T-helper 9 cell (primary cell): Measurements from ENCODE around the gene THOC6.

Experiments
- DNase-seq: peaks from one replicate; pipeline ENCODE4 v3.0.0-alpha.2; 2020

THOC6 gene

DNA sequence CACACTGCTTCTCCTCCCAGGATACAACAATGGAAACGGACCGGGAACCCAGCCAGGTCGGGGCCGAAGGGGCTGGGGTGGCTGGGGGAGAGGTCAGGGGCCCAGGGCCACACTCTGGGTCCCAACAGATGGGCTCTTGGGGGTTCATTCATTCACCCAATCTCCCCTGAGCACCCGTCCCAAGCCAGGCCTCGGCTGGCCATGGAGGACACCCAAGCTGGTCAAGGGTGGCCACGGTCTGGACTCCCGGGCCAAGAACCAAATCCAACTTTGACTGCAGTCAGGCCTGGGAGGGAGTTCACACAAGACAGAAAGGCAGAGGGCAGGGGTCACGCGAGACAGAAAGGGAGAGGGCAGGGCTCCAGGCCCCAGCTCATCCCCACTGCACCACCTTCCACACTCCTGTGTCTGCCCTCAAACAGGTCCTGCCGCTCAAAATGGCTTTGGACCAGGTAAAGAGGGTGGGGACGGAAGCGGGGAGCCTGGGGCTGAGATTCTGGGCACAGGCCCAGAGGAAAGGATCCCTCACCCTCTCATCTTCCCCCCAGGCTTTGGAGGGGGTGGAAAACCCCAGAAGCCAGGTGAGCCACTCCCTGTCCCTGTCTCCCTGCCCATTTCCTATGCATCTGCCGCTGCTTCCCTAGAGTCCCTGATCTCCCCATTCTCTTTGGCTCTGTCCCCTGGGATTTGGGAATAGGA lies 31.3 kb upstream of the THOC6 start:
- no peak for DNase-seq

GRCh38 chr16:2996298-2996697 lies 27.5 kb upstream of the THOC6 start:
- DNase-seq: no peak

DNA sequence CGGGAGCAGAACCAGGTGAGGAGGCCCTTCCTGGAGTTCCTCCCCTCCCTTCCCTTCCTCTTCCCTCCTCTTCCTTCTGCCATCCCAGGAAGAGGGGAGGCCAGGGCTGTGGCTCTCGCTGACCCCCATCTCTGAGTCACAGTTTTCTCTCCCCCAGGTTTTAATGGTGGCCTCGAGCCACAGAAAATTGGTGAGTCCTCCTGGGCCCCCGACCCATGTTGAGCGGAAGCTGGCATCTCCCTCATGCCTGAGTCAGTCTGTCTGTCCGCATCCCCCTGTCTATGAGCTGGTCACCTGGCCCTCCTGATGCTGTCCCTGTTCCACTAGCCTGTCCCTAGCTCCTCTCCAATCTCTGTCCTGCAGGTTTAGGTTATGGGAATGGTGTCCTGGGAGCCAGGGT lies 23.9 kb upstream of the THOC6 start:
- no peak for DNase-seq

DNA sequence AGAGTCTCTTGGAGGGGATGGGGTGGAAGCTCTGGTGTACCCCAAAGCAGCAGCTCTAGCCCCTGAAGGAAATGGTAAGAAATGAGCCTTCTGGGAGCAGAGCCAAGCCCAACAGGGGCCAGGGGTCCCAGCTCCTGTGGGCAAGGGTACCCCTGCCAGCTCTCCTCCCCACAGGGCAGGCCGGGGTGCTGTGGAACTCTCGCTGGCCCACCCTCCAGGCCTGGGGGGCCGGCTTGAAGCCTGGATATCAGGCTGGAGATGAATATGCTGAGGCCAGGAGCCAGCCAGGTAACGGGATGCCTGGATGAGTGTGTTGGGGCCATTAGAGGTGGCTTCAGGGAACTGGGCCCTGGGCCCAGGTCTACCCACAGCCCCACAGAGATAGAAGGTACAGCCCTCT lies 23.3 kb upstream of the THOC6 start:
- no peak for DNase-seq

DNA sequence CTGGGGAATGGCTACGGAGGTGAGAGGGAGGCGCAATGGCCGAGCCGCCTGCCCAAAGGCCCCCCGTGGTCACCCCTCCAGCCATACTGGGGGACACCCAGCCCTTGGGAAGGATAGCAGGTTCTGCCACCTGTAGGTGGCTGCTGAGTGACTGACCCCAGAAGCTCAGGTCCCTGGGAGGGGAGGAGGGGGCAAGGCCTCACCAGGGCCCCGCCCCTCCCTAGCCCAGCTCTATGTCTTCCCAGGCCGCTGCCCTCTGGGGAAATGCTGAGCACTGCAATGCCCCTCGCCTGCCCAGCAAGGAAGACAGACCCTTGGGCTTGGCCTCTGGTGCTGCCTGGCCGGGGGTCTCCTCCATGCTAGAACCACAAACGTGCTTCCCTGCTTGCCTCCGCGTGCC lies 22.5 kb upstream of the THOC6 start:
- no peak for DNase-seq

GRCh38 chr16:3003582-3004270 lies 20.1 kb upstream of the THOC6 start:
- peak; percentile 90 for DNase-seq

GRCh38 chr16:3004319-3004718 lies 19.5 kb upstream of the THOC6 start:
- no peak for DNase-seq

DNA sequence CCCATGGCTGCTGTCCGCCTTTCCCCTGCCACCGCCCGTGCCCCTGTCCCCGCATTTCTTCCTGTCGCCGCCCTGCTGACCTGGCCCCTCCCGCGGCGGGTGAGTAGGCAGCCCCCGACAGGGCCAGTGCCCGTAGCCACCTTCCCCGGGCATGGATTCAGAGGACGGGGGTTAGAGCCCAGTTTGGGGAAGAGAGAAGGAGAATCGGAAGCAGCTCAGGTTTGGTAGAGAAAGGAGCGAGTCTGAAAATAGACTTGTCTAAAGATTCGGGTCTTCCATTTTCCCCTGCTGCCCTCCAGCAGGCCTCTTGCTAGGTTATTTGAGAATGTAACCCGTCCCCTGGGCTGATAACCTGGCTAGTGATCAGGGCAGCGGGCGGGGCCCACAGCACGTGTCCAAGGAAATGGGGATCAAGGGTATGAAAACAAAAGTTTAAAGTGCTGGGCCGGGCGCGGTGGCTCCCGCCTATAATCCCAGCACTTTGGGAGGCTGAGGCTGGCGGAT lies 19.0 kb upstream of the THOC6 start:
- DNase-seq: no peak

DNA sequence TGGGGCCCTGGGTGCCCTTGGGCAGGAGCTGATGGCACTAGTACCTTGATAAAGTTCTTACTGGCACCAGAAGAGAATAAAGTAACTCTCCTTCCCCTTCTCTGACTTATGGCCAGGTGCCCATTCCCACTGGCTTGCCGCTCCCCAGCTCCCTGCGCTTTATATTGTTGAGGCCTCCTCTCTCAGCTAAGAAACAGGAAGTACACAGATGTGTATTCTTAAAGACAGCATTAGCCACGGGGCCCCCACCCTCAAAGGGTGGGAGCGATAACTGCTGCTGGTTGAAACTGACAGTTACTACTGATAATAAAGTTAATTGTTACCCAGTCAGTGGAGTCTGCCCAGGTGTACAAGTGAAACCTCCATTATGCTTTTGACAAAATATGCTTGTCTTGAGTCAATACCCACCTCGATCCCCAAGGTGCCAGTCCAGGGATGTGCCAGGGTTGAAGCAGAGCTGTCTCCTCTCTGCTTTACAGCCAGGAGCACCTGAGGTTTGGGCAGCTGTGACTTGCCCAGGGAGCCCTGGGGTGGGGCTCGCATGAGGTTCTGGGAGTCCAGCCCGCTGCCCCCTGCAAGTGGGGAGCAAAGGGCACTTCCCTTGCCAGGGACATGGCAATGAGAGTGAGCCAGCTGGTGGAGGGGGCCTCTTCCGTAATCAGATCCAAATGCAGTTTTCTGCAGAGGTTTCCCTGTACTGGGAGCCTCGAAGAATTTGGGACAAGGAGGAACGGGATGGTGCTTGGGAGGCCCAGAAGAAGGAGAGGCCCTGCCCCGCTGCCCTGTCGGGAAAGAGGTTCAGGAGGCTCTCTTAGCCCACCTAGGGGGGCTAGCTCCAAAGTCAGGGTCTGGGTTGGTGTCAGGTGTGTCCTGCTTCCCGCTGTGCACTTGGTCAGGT lies 16.5 kb upstream of the THOC6 start:
- DNase-seq: no peak

DNA sequence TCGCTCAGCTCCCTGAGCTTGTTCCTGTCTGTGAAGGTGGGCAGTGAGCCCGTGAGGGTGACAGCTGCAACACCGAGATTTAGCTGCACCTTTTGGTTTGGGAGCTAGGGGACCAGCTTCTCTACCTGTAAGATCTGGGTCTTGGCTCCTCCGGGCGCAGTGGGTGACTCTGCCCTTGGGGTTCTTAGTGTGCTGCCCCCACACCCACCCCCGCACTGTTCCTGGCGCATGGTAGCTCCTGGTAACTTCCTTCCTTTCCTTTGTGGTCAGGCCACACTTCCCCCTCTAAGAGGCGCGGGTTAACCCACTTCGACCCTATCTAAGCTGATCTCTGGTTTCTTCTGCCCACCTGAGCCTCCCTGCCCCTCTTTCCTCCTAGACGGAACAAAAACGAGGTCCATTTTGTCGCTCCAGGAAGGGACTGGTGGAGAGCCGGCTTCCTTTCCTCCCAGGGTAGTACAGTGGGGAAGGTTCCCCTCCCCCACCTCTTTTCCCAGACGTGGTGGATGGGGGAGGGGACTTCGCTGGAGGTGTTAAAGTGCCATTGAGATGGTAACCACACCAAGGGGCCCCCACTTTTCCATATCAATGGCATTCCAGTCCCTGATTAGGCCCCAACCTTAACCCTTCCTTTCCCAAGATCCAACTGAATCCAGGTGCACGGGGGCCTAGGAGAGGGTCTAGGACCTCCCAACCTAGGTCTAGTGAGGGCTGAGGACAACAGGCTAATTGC lies 15.7 kb upstream of the THOC6 start:
- DNase-seq: no peak

GRCh38 chr16:3008690-3009037 lies 15.2 kb upstream of the THOC6 start:
- no peak for DNase-seq

DNA sequence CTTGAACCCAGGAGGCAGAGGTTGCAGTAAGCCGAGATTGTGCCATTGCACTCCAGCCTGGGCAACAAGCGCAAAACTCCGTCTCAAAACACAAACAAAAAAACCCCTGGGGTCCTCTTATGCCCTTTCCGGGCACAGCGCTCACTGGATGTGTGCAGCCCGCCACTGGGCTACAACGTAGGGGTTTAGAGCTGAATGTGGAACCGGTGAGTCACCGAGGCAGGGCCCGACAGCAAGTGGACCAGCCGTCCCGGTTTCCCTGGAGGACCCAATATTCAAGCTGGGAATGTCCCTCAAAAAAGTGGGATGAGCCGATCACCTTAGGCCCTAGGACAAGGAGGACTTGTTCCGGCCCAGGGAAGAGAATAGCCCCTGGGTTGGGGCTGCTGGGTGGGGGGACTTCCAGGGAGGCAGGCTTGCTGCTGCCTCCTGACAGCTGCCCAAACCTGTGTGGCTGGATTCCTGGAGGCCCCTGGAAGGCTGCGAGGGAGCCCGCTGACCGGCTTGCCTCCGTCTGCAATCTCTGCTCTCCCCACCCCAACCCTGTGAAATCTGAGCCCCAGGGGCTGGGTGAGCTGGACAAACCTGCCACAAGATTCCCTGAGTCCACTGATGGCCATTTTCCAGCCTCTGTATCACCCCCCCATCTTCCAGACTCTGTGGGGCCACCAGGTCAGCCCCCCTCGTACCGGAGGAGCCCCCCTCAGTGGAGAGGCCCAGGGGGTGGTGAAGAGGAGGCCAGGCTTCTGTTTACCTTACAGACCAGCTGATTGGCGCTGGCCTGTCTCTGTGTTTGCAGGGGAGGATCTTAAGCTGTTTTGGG lies 14.1 kb upstream of the THOC6 start:
- DNase-seq: no peak

DNA sequence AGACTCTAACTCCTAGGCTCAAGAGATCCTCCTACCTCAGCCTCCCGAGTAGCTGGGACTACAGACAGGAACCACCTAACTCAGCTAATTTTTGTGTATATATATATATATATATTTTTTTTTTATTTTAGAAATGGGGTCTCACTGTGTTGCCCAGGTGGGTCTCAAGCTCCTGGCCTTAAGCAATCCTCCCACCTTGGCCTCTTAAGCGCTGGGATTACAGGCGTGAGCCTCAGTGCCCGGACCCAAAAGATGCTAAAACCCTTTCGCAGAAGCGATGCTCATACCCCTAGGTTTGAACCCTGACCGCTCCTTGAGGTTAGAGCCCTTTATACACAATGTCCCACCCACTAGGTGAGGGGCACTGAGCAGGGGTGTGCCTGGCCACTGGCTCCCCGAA lies 13.3 kb upstream of the THOC6 start:
- DNase-seq: no peak

- DNase-seq: no peak
Observed at GRCh38 chr16:3012246-3012645, 11.6 kb upstream of the THOC6 start.

DNA sequence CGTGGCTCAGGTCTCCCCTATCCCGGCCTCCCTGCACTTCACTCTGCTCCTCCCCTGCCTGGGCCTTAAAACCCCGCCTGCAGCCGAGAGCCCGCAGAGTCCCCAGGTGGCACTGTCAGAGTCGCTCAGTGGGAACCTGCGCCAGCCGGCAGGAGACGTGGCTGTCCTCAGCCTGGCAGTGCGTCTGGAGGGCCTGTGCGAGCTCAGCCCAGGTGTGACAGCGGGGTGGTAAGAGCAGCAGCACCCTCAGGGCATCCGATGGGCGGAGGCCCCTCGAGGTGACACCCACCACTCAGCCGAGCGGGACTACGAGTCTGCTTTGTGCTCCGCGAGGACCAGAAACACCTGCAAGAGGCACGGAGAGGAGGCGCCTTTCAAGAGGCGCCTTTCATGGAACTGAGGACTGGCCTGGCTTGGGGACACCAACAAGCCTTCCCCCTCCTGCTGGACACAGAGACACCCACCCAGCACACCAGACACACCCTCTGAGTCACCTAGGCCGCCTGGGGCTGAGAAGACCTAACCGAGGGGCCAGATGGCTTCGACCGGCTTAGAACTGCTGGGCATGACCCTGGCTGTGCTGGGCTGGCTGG lies 10.9 kb upstream of the THOC6 start, which contains the start of gene CLDN9:
Gene CLDN9 (plus strand): TSS at position 96 of the 593 bp plus-strand sequence. CDS start 440 bp downstream, at position 536.
- DNase-seq: no peak

DNA sequence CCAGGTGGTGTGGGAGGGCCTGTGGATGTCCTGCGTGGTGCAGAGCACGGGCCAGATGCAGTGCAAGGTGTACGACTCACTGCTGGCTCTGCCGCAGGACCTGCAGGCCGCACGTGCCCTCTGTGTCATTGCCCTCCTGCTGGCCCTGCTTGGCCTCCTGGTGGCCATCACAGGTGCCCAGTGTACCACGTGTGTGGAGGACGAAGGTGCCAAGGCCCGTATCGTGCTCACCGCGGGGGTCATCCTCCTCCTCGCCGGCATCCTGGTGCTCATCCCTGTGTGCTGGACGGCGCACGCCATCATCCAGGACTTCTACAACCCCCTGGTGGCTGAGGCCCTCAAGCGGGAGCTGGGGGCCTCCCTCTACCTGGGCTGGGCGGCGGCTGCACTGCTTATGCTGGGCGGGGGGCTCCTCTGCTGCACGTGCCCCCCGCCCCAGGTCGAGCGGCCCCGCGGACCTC lies 10.3 kb upstream of the THOC6 start:
- no peak for DNase-seq

GRCh38 chr16:3013998-3014690 lies 9.7 kb upstream of the THOC6 start:
- no peak for DNase-seq

GRCh38 chr16:3014971-3015370 lies 8.9 kb upstream of the THOC6 start:
- DNase-seq: no peak

- no peak for DNase-seq
Observed at GRCh38 chr16:3015865-3016521, 7.8 kb upstream of the THOC6 start.

- DNase-seq: no peak
Observed at GRCh38 chr16:3017344-3017743, 6.5 kb upstream of the THOC6 start.
